KMS-11 (cell line): ENCODE measurements around the gene SREBF2.
A peak's percentile ranks its signal among the peaks of the same experiment; 100 is the strongest.

Experiments
- H2AFZ ChIP-seq: fragments of 200-600 bp; sonication (generic); 2 replicates; pipeline ENCODE4 v1.6.1; 2016; ENCODE audit warnings: antibody characterized with exemption, mixed run types, low read depth
- H3K27ac ChIP-seq: fragments of 200-600 bp; sonication (generic); 2 replicates; pipeline ENCODE4 v1.6.1; 2016; ENCODE audit warnings: mild to moderate bottlenecking, mixed run types
- H3K27me3 ChIP-seq: fragments of 200-600 bp; sonication (generic); 2 replicates; pipeline ENCODE4 v1.6.1; 2017; ENCODE audit warnings: mild to moderate bottlenecking, low read depth, mixed run types, moderate library complexity; ENCODE audit not compliant: insufficient read depth
- H3K36me3 ChIP-seq: fragments of 200-600 bp; sonication (generic); 2 replicates; pipeline ENCODE4 v1.6.1; 2017; ENCODE audit warnings: mild to moderate bottlenecking, mixed run types; ENCODE audit not compliant: insufficient read depth
- H3K4me1 ChIP-seq: fragments of 200-600 bp; sonication (generic); 2 replicates; pipeline ENCODE4 v1.6.1; 2016; ENCODE audit warnings: mild to moderate bottlenecking, low read depth, mixed run types; ENCODE audit not compliant: poor library complexity, severe bottlenecking
- H3K4me2 ChIP-seq: fragments of 200-600 bp; sonication (generic); 2 replicates; pipeline ENCODE4 v1.7.0; 2016; ENCODE audit warnings: mild to moderate bottlenecking, mixed run types
- H3K4me3 ChIP-seq: fragments of 200-600 bp; sonication (generic); IDR thresholded peaks from 2 replicates; pipeline ENCODE4 v1.6.1; 2017; ENCODE audit warnings: low read depth, low read length, mixed read lengths; ENCODE audit not compliant: insufficient read depth
- H3K79me2 ChIP-seq: fragments of 200-600 bp; sonication (generic); 2 replicates; pipeline ENCODE4 v1.6.1; 2016; ENCODE audit warnings: low read depth, mixed run types; ENCODE audit not compliant: insufficient read depth
- H3K9ac ChIP-seq: fragments of 200-600 bp; sonication (generic); 2 replicates; pipeline ENCODE4 v1.6.1; 2016; ENCODE audit warnings: mild to moderate bottlenecking, mixed run types
- H4K20me1 ChIP-seq: fragments of 200-600 bp; sonication (generic); 2 replicates; pipeline ENCODE4 v1.6.1; 2016; ENCODE audit warnings: mild to moderate bottlenecking, mixed run types; ENCODE audit not compliant: insufficient read depth
- CTCF ChIP-seq: fragments of 200-600 bp; sonication (generic); conservative IDR thresholded peaks from 2 replicates; pipeline ENCODE4 v1.6.1; 2017; ENCODE audit warnings: low read depth, mild to moderate bottlenecking, antibody characterized with exemption, low read length, moderate library complexity, mixed read lengths

Gene SREBF2

GRCh38 chr22:41826021-41826420 lies 6.9 kb upstream of the SREBF2 start:
- H4K20me1 ChIP-seq, result no peaks in the 10 kb centered on the region
- no peak for TF ChIP-seq CTCF
- no peaks in the 10 kb centered on the region for H3K36me3 ChIP-seq
- no peak overlapping the region for H3K4me3 ChIP-seq
- H3K27ac ChIP-seq, result no peak overlapping the region
- H3K4me1 ChIP-seq, result peaks cover 45% of the 10 kb centered on the region
- H2AFZ ChIP-seq, result no peak overlapping the region
- H3K79me2 ChIP-seq, result no peaks in the 10 kb centered on the region
- no peaks in the 10 kb centered on the region for H3K27me3 ChIP-seq
- H3K9ac ChIP-seq, result no peak overlapping the region
- no peak overlapping the region for H3K4me2 ChIP-seq

GRCh38 chr22:41826430-41827383 lies 6.2 kb upstream of the SREBF2 start:
- no peak overlapping the region for H2AFZ ChIP-seq
- TF ChIP-seq CTCF, result no peak
- peaks cover 52% of the 10 kb centered on the region for H3K4me1 ChIP-seq
- H3K27me3 ChIP-seq, result no peaks in the 10 kb centered on the region
- no peak overlapping the region for H3K9ac ChIP-seq
- H3K4me2 ChIP-seq, result peak overlapping the region; percentile 56; the same call in 1 of the 2 replicates
- no peaks in the 10 kb centered on the region for H3K36me3 ChIP-seq
- H3K4me3 ChIP-seq, result no peak overlapping the region
- H3K27ac ChIP-seq, result peak overlapping the region; percentile 40; the same call in 1 of the 2 replicates
- no peaks in the 10 kb centered on the region for H4K20me1 ChIP-seq
- no peaks in the 10 kb centered on the region for H3K79me2 ChIP-seq

- Histone ChIP-seq H3K4me2 (peak overlapping the region; percentile 56), H3K27ac (peak overlapping the region; percentile 40; the same call in 1 of the 2 replicates), H3K4me3 (no peak overlapping the region), H3K79me2 (no peaks in the 10 kb centered on the region), H3K36me3 (no peaks in the 10 kb centered on the region), H2AFZ (no peak overlapping the region), H3K4me1 (peaks cover 58% of the 10 kb centered on the region), H3K27me3 (no peaks in the 10 kb centered on the region), H4K20me1 (no peaks in the 10 kb centered on the region), H3K9ac (no peak overlapping the region)
- no peak for TF ChIP-seq CTCF
Observed at GRCh38 chr22:41827671-41828070, 5.2 kb upstream of the SREBF2 start.

GRCh38 chr22:41828516-41828915 lies 4.4 kb upstream of the SREBF2 start:
- H3K27ac ChIP-seq, result peak overlapping the region; percentile 40; the same call in 1 of the 2 replicates
- no peaks in the 10 kb centered on the region for H3K36me3 ChIP-seq
- H2AFZ ChIP-seq, result no peak overlapping the region
- H3K4me2 ChIP-seq, result peak overlapping the region; percentile 56; the same call in 1 of the 2 replicates
- no peaks in the 10 kb centered on the region for H3K79me2 ChIP-seq
- H3K27me3 ChIP-seq, result no peaks in the 10 kb centered on the region
- TF ChIP-seq CTCF, result no peak
- H4K20me1 ChIP-seq, result no peaks in the 10 kb centered on the region
- H3K4me3 ChIP-seq, result no peak overlapping the region
- H3K4me1 ChIP-seq, result peaks cover 58% of the 10 kb centered on the region
- H3K9ac ChIP-seq, result no peak overlapping the region
